GM23248 (cell line): ENCODE results near the gene CTIF. TPM values are rescaled to one million over a fixed set of nuclear protein-coding genes. Genes with fewer than 3 reads are reported as not detected.

ENCODE experiments used
- DNase-seq: peaks from one replicate; pipeline ENCODE4 v3.0.0-alpha.2; 2015
- H2AFZ ChIP-seq: fragments of 200-600 bp; sonication (generic); 2 replicates; pipeline ENCODE4 v1.6.1; 2016; ENCODE audit warnings: antibody characterized with exemption
- H3F3A ChIP-seq: fragments of 200-600 bp; sonication (generic); 2 replicates; pipeline ENCODE4 v1.6.1; 2016; ENCODE audit warnings: mild to moderate bottlenecking, antibody characterized with exemption, mixed run types; ENCODE audit not compliant: insufficient read depth
- H3K27ac ChIP-seq: fragments of 200-600 bp; sonication (generic); 2 replicates; pipeline ENCODE4 v1.5.1; 2016; ENCODE audit warnings: mild to moderate bottlenecking
- H3K27me3 ChIP-seq: fragments of 200-600 bp; sonication (generic); replicated peaks from 2 replicates; pipeline ENCODE4 v1.6.1; 2016; ENCODE audit warnings: mild to moderate bottlenecking; ENCODE audit not compliant: insufficient read depth
- H3K36me3 ChIP-seq: fragments of 200-600 bp; sonication (generic); 2 replicates; pipeline ENCODE4 v1.6.1; 2016; ENCODE audit warnings: low read depth, mild to moderate bottlenecking
- H3K4me1 ChIP-seq: fragments of 200-600 bp; sonication (generic); 2 replicates; pipeline ENCODE4 v1.6.1; 2016; ENCODE audit warnings: mild to moderate bottlenecking; ENCODE audit not compliant: insufficient read depth
- H3K4me2 ChIP-seq: fragments of 200-600 bp; sonication (generic); one replicate; pipeline ENCODE4 v1.6.1; 2016; ENCODE audit warnings: mild to moderate bottlenecking; ENCODE audit not compliant: unreplicated experiment
- H3K4me3 ChIP-seq: fragments of 200-600 bp; sonication (generic); 2 replicates; pipeline ENCODE4 v1.5.1; 2016; ENCODE audit warnings: mild to moderate bottlenecking
- H3K79me2 ChIP-seq: fragments of 200-600 bp; sonication (generic); 2 replicates; pipeline ENCODE4 v1.6.1; 2016; ENCODE audit warnings: mild to moderate bottlenecking; ENCODE audit not compliant: insufficient read depth
- H3K9ac ChIP-seq: fragments of 200-600 bp; sonication (generic); 2 replicates; pipeline ENCODE4 v1.6.1; 2016; ENCODE audit warnings: mild to moderate bottlenecking
- H3K9me2 ChIP-seq: fragments of 200-600 bp; sonication (generic); 2 replicates; pipeline ENCODE4 v1.6.1; 2016; ENCODE audit warnings: mixed run types, mild to moderate bottlenecking, moderate library complexity; ENCODE audit not compliant: insufficient read depth
- H3K9me3 ChIP-seq: fragments of 200-600 bp; sonication (generic); one replicate; pipeline ENCODE4 v1.6.1; 2017; ENCODE audit warnings: low read depth
- H4K20me1 ChIP-seq: fragments of 200-600 bp; sonication (generic); 2 replicates; pipeline ENCODE4 v1.6.0; 2016; ENCODE audit not compliant: insufficient read depth
- EZH2 ChIP-seq: fragments of 200-600 bp; sonication (generic); IDR thresholded peaks from 2 replicates; pipeline ENCODE4 v1.6.1; 2018; ENCODE audit warnings: antibody characterized with exemption, mild to moderate bottlenecking; ENCODE audit not compliant: insufficient read depth, poor library complexity, severe bottlenecking
- EZH2phosphoT487 ChIP-seq: fragments of 200-600 bp; sonication (generic); IDR thresholded peaks from 2 replicates; pipeline ENCODE4 v1.6.1; 2018; ENCODE audit warnings: antibody characterized with exemption, moderate library complexity, mild to moderate bottlenecking, low read depth; ENCODE audit not compliant: insufficient read depth
- WGBS, 2 experiments: methylation state at CpG; one replicate each; pipeline ENCODE4 v1.1.6; 2015 to 2017; ENCODE audit warnings: low lambda C conversion rate in 2 of 2, low coverage in 1 of 2; ENCODE audit errors: missing lambda C conversion rate in 2 of 2; 5-methylcytosine and 5-hydroxymethylcytosine counted together
- in situ Hi-C: fragments of 300-500 bp; cut with MboI; formaldehyde crosslinking; loops from 2 replicates; pipeline ENCODE4 v1.15.0; 2020
- polyA plus RNA-seq: library from polyadenylated mRNA; unstranded; fragments of >200 nt; fragmentation: Nextera tagmentation; extraction: Ambion mirVana; gene quantifications from 2 replicates; pipeline ENCODE4 v1.2.1, GENCODE V29; 2016
- total RNA-seq: library from RNA; depleted of rRNA; stranded (reverse); fragments of >200 nt; shearing (Covaris generic); gene quantifications from 2 replicates; pipeline ENCODE4 v1.2.3, GENCODE V29; 2014

CTIF gene
- total and polyA plus RNA-seq, 2 experiments from 2014 or later, result 21.5 to 46.8 TPM

DNA sequence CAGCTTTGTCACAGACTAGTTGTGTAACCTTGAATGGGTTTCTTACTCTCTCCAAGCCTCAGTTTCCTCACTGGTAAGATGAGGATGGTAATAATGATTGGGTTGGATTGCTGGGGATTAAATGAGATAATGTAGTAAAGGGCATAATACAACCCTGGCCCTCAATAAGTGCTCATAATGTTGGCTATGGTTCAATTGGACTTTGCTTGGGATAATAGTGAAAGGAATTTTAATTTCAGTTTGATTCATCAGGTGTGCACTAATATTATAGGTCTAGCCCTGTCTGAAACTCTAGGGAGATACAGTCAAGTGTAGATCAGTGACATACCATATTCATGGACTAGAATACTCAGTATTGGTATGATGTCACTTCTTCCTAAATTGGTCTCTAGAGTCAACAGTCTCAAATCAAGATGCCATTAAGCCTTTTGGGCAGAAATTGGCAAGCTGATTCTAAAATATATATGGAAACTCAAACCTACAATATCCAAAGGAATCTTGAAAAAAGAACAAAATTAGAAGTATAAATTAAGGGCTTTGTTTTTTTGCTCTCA is 250.5 kb downstream of the CTIF start:
- H3K36me3 ChIP-seq, result peaks cover 13% of the 10 kb centered on the region; the same call in 1 of the 2 replicates
- no peaks in the 10 kb centered on the region for H3K9me2 ChIP-seq
- H3K4me3 ChIP-seq, result no peak overlapping the region
- H3K27me3 ChIP-seq, result no peaks in the 10 kb centered on the region
- no peaks in the 10 kb centered on the region for H3K9me3 ChIP-seq
- H3K4me2 ChIP-seq, result no peak overlapping the region
- no peaks in the 10 kb centered on the region for H3F3A ChIP-seq
- H2AFZ ChIP-seq, result no peak overlapping the region
- H3K4me1 ChIP-seq, result 0 out of 2 replicates have a peak, but pooled peaks cover 4% of the 10 kb centered on the region
- no peak overlapping the region for H3K9ac ChIP-seq
- TF ChIP-seq EZH2phosphoT487 (no peak), EZH2 (no peak)
- peaks cover 20% of the 10 kb centered on the region; the same call in 1 of the 2 replicates for H3K79me2 ChIP-seq
- DNase-seq, result no peak
- in situ Hi-C loops, result no loop called here
- H4K20me1 ChIP-seq, result 0 out of 2 replicates have a peak, but pooled peaks cover 3% of the 10 kb centered on the region
- H3K27ac ChIP-seq, result no peak overlapping the region

DNA sequence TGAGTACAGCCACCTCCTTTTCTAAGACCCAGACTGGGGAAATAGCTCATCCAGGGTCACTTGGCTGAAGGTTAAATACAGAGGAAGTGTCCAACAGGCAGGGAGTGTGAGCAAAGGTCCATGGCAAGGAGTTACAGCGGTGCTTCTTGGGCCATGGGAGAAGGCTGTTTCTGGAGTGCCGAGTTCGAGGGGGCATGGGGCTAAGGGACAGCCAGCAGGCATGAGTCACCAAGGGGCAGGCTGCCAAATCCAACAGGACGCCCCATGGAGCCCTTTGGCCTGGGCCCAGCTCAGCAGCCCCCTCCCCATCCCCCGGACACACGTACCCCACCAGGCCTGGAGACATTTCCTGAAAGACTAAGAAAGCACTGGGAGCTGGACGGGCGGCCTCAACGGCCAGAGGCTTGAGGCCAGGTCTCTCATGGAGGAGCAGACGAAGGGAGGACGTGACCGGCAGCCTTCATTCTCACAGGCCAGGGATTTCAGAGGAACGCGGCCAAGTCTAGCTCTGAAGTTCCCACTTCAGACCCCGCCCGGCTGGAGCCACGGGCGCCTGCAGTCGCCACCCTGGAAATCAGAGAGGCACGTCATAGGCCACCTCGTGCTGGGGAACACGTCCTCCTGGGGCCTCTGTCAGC is 251.5 kb downstream of the CTIF start:
- in situ Hi-C loops, result no loop called here
- Histone ChIP-seq H3K4me1 (0 out of 2 replicates have a peak, but pooled peaks cover 4% of the 10 kb centered on the region), H3K79me2 (peaks cover 20% of the 10 kb centered on the region; the same call in 1 of the 2 replicates), H2AFZ (no peak overlapping the region), H3K36me3 (peaks cover 14% of the 10 kb centered on the region; the same call in 1 of the 2 replicates), H3K9ac (no peak overlapping the region), H3F3A (no peaks in the 10 kb centered on the region), H3K4me3 (no peak overlapping the region), H3K9me3 (no peaks in the 10 kb centered on the region), H3K27me3 (no peaks in the 10 kb centered on the region), H3K27ac (no peak overlapping the region), H4K20me1 (0 out of 2 replicates have a peak, but pooled peaks cover 3% of the 10 kb centered on the region), H3K4me2 (no peak overlapping the region), H3K9me2 (no peaks in the 10 kb centered on the region)
- DNase-seq, result no peak
- 79 to 80% methylated on average over 19 to 22 of the region's 22 CpGs for WGBS, 2 experiments
- no peak for TF ChIP-seq EZH2phosphoT487
- no peak for TF ChIP-seq EZH2

DNA sequence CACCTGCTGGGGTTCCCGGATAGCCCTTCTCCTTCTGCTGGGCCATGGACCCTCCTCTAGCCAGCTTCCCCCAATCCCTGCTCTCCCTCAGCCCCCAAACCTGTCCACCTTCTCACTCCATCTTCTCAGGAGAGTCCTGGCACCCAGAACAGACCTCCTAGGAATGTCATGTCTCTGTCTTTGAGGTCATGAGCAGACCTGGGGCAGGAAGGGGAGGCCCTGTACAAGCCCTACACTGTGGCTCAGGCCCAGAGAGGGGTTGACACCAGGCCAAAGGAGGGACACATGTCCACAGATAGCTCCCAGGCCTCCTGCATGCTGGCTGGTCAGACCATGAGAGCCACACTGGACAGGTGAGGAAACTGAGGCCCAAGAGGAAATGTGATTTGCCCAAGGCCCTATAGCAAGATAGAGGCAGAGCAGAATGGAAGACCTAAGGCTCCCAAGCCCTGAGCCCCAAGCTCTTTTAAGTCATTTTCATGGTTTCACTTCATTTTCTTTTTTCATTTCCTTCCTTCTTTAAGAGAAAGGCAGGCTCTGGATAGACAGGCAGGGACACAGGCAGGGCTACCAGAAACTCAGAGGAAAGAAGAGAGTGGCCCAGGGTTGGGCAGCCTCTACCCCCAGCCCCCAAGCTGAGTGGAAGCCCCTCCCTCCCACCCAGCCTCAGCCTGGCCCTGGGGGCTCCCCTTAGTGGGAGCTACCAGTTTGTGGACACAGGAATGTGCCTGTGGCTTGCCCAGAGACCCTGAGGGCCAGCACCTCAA is 252.2 kb downstream of the CTIF start:
- Histone ChIP-seq H3K4me2 (no peak overlapping the region), H3K9me3 (no peaks in the 10 kb centered on the region), H3K36me3 (peaks cover 16% of the 10 kb centered on the region; the same call in 1 of the 2 replicates), H2AFZ (no peak overlapping the region), H3K9me2 (no peaks in the 10 kb centered on the region), H3K27me3 (no peaks in the 10 kb centered on the region), H4K20me1 (0 out of 2 replicates have a peak, but pooled peaks cover 3% of the 10 kb centered on the region), H3K4me1 (0 out of 2 replicates have a peak, but pooled peaks cover 4% of the 10 kb centered on the region), H3F3A (no peaks in the 10 kb centered on the region), H3K27ac (no peak overlapping the region), H3K9ac (no peak overlapping the region), H3K4me3 (no peak overlapping the region), H3K79me2 (peaks cover 20% of the 10 kb centered on the region; the same call in 1 of the 2 replicates)
- DNase-seq, result no peak
- in situ Hi-C loops, result no loop called here
- 69 to 88% methylated on average over 1 of the region's 1 CpG for WGBS, 2 experiments
- TF ChIP-seq EZH2phosphoT487 (no peak), EZH2 (no peak)

DNA sequence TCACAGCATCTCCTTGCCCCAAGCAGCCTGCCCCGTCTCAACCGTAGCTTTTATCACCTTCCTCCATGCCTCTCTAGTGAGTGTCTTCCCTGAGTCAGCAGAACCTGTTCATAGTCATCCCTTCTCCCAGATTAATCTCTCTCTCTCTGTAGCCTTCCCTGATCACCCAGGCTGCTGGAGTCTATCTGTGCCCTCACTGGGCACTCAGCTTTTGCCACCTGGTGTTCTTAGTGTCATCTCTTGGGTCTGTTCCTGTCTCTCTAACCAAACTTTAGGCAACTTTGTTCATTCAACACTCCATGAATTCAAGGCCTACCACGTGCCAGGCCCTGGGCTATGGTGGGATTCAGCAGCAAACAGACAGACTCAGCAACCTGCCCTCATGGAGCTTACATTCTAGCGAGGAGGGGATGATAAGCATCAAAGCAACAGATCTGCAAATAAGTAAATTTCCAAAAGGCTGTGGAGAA is 252.8 kb downstream of the CTIF start:
- H2AFZ ChIP-seq, result no peak overlapping the region
- H3K9ac ChIP-seq, result no peak overlapping the region
- H3K4me3 ChIP-seq, result no peak overlapping the region
- H3K4me2 ChIP-seq, result no peak overlapping the region
- 0 out of 2 replicates have a peak, but pooled peaks cover 3% of the 10 kb centered on the region for H4K20me1 ChIP-seq
- in situ Hi-C loops, result no loop called here
- H3K9me3 ChIP-seq, result no peaks in the 10 kb centered on the region
- H3K27me3 ChIP-seq, result no peaks in the 10 kb centered on the region
- no peaks in the 10 kb centered on the region for H3K9me2 ChIP-seq
- peaks cover 20% of the 10 kb centered on the region; the same call in 1 of the 2 replicates for H3K79me2 ChIP-seq
- TF ChIP-seq EZH2phosphoT487, result no peak
- TF ChIP-seq EZH2, result no peak
- peaks cover 19% of the 10 kb centered on the region; the same call in 1 of the 2 replicates for H3K36me3 ChIP-seq
- peak; percentile 47 for DNase-seq
- H3F3A ChIP-seq, result no peaks in the 10 kb centered on the region
- H3K4me1 ChIP-seq, result 0 out of 2 replicates have a peak, but pooled peaks cover 4% of the 10 kb centered on the region
- WGBS, 2 experiments, result 66 to 76% methylated on average over 4 of the region's 4 CpGs
- no peak overlapping the region for H3K27ac ChIP-seq
